ENCODE results near the gene GRK3. TPM values are rescaled to one million over a fixed set of nuclear protein-coding genes. Genes with fewer than 3 reads are reported as not detected.

The GRK3 gene
- total RNA-seq, 1 donor from 2014 or later, result 7.1 TPM

- no peaks in the 10 kb centered on the region for H3K9me3 Mint-ChIP-seq (ENCODE audit: unreplicated experiment)
- H3K4me1 Mint-ChIP-seq (ENCODE audit: unreplicated experiment), result no peaks in the 10 kb centered on the region
- peaks cover 2% of the 10 kb centered on the region for H3K27me3 Mint-ChIP-seq (ENCODE audit: unreplicated experiment)
- no peak for DNase-seq (ENCODE audit: low spot score)
- H3K36me3 Mint-ChIP-seq (ENCODE audit: low read depth, unreplicated experiment), result no peaks in the 10 kb centered on the region
- TF ChIP-seq CTCF (IDR thresholded peaks at IDR 0.05; ENCODE audit: unreplicated experiment), result no peak
- H3K27ac Mint-ChIP-seq (ENCODE audit: unreplicated experiment), result no peak overlapping the region
- H3K4me3 Mint-ChIP-seq (ENCODE audit: unreplicated experiment), result no peak overlapping the region
These were observed 193.8 kb downstream of the GRK3 start for GRCh38 chr22:25758316-25758715.

- Mint-ChIP-seq H3K4me3 (ENCODE audit: unreplicated experiment) (no peak overlapping the region), H3K27ac (ENCODE audit: unreplicated experiment) (no peak overlapping the region), H3K36me3 (ENCODE audit: low read depth, unreplicated experiment) (no peaks in the 10 kb centered on the region), H3K9me3 (ENCODE audit: unreplicated experiment) (no peaks in the 10 kb centered on the region), H3K27me3 (ENCODE audit: unreplicated experiment) (peaks cover 2% of the 10 kb centered on the region), H3K4me1 (ENCODE audit: unreplicated experiment) (no peaks in the 10 kb centered on the region)
- no peak for TF ChIP-seq CTCF (IDR thresholded peaks at IDR 0.05; ENCODE audit: unreplicated experiment)
- no peak for DNase-seq (ENCODE audit: low spot score)
These were observed 195.4 kb downstream of the GRK3 start for GRCh38 chr22:25759825-25760231.

- H3K9me3 Mint-ChIP-seq (ENCODE audit: unreplicated experiment), result no peaks in the 10 kb centered on the region
- peaks cover 1% of the 10 kb centered on the region for H3K27me3 Mint-ChIP-seq (ENCODE audit: unreplicated experiment)
- no peak for DNase-seq (ENCODE audit: low spot score)
- TF ChIP-seq CTCF (IDR thresholded peaks at IDR 0.05; ENCODE audit: unreplicated experiment), result no peak
- H3K4me1 Mint-ChIP-seq (ENCODE audit: unreplicated experiment), result no peaks in the 10 kb centered on the region
- no peak overlapping the region for H3K27ac Mint-ChIP-seq (ENCODE audit: unreplicated experiment)
- H3K4me3 Mint-ChIP-seq (ENCODE audit: unreplicated experiment), result no peak overlapping the region
- H3K36me3 Mint-ChIP-seq (ENCODE audit: low read depth, unreplicated experiment), result no peaks in the 10 kb centered on the region
These were observed 195.8 kb downstream of the GRK3 start for GRCh38 chr22:25760294-25760693.

- Mint-ChIP-seq H3K9me3 (ENCODE audit: unreplicated experiment) (no peaks in the 10 kb centered on the region), H3K4me3 (ENCODE audit: unreplicated experiment) (no peak overlapping the region), H3K27me3 (ENCODE audit: unreplicated experiment) (no peaks in the 10 kb centered on the region), H3K4me1 (ENCODE audit: unreplicated experiment) (no peaks in the 10 kb centered on the region), H3K27ac (ENCODE audit: unreplicated experiment) (no peak overlapping the region), H3K36me3 (ENCODE audit: low read depth, unreplicated experiment) (no peaks in the 10 kb centered on the region)
- no peak for DNase-seq (ENCODE audit: low spot score)
- TF ChIP-seq CTCF (IDR thresholded peaks at IDR 0.05; ENCODE audit: unreplicated experiment), result no peak
These were observed 196.5 kb downstream of the GRK3 start for GRCh38 chr22:25760848-25761595.

GRCh38 chr22:25762147-25762546 is 197.7 kb downstream of the GRK3 start:
- H3K27ac Mint-ChIP-seq (ENCODE audit: unreplicated experiment), result no peak overlapping the region
- no peaks in the 10 kb centered on the region for H3K27me3 Mint-ChIP-seq (ENCODE audit: unreplicated experiment)
- H3K4me3 Mint-ChIP-seq (ENCODE audit: unreplicated experiment), result no peak overlapping the region

More at GRCh38 chr22:25762147-25762546, 197.7 kb downstream of the GRK3 start:
- H3K4me1 Mint-ChIP-seq (ENCODE audit: unreplicated experiment), result no peaks in the 10 kb centered on the region
- H3K9me3 Mint-ChIP-seq (ENCODE audit: unreplicated experiment), result peaks cover 8% of the 10 kb centered on the region
- H3K36me3 Mint-ChIP-seq (ENCODE audit: low read depth, unreplicated experiment), result peaks cover 6% of the 10 kb centered on the region
- no peak for DNase-seq (ENCODE audit: low spot score)
- no peak for TF ChIP-seq CTCF (IDR thresholded peaks at IDR 0.05; ENCODE audit: unreplicated experiment)

Measured in endothelial cell (in vitro differentiated cells).